Epithelial cell of prostate (primary cell): Measurements from ENCODE around the gene YBX2.
"Not testable (repeated sequence)": the region's sequence is repeated elsewhere in the genome, so short reads cannot be mapped to it uniquely, and the experiment has no call there.

Experiments
- DNase-seq: peaks from one replicate; pipeline ENCODE4 v3.0.0-alpha.2; 2011; ENCODE audit warnings: low read depth, low spot score
- H3K27ac ChIP-seq: fragments of 450-650 bp; 2 replicates; pipeline ENCODE4 v1.5.1; 2017; ENCODE audit warnings: mild to moderate bottlenecking

YBX2 gene

DNA sequence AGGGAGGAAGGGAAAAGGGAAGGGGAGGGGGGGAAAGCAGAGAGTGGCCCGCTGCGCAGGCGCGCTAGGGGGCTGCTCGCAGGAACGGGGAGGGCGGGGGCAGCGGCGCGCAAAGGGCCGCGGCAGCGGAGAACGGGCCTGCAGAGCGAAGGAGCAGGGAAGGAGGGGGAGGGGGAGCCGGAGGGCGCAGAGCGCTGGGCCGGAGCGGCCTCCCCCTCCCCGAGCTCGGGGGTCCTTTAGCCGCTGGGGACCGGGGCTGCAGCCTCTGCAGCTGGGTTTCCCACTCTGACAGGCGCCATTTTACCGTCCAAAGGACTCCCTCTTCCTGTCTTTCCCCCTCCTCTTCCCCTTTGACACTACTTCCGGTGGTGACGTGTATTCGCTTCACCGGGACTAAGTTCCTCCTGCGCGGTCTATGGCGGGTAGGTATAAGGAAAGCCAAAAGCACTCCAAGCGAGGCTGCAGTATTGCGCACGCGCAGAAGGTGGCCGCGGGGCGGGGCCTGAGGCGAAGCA lies 42.7 kb downstream of the YBX2 start, which contains the start of gene CTDNEP1:
CTDNEP1 (minus strand) TSS at position 74 of the 515 bp plus-strand sequence. CDS start 438 bp downstream, outside the sequence.
- peak; percentile 96 for DNase-seq
- peak within 1 kb of the TSS; percentile 98 for H3K27ac ChIP-seq

GRCh38 chr17:7250695-7251627 lies 43.5 kb downstream of the YBX2 start:
- peak overlapping the region; percentile 98 for H3K27ac ChIP-seq
- DNase-seq, result no peak

GRCh38 chr17:7249830-7250229 lies 44.6 kb downstream of the YBX2 start:
- no peak overlapping the region for H3K27ac ChIP-seq
- no peak for DNase-seq

GRCh38 chr17:7249214-7249613 lies 45.2 kb downstream of the YBX2 start:
- no peak overlapping the region for H3K27ac ChIP-seq
- DNase-seq, result no peak

DNA sequence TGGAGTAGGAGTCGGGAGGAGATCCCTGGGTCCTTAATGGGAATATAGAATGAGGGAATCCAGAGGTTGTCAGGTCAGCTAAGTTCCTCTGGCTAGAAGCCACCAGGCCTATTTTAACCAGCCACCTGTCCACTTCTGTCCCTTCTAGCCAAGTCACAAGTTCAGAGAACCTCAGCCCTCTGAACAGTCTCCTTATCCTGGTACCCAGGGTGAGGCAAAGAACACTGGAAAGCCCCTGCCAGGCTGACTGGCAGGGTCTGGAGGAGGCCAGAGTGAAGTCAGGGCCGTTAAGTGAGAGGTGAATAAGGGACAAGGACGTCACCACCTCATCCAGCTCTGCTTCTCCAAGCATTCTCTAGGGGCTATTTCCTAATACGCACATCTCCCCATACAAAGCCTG lies 45.6 kb downstream of the YBX2 start:
- no peak overlapping the region for H3K27ac ChIP-seq
- no peak for DNase-seq

DNA sequence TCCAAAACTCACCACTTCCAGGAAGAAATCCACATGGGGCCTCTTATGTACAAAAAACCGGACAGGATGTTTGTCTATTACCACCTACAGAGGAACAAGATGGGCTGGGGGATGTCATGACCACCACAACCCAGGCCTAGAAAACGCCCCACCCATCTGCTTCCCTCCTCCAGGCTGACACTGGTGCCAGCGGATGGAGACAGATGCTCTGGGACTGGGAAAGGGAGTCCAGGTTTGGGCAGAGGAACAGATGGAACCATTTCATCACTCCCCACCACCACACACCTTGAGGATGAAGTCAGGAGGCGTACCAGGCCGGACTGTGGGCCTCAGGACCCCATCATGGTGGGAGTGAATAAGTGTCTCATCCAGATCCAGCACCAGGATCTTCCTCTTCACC lies 47.7 kb downstream of the YBX2 start:
- DNase-seq, result no peak
- H3K27ac ChIP-seq, result no peak overlapping the region

- not testable (repeated sequence) for DNase-seq
- peak overlapping the region; percentile 98 for H3K27ac ChIP-seq
Measured at GRCh38 chr17:7243838-7244237, 50.6 kb downstream of the YBX2 start.

DNA sequence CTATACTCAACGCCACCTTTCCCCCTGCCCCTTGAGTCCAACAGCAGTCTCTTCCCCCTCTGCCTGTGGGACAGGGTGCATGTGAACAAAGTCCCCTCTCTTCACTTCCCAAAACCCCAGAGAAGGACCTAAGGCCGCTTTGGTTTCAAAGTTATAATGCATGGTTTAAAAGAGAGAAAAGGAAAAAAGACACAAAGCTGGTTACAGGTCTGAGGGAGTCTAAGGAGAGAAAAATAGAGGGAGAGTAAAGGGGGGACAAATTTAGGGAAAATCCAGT lies 51.0 kb downstream of the YBX2 start:
- DNase-seq, result no peak
- H3K27ac ChIP-seq, result peak overlapping the region; percentile 98

- H3K27ac ChIP-seq, result peak overlapping the region; percentile 98
- peak; percentile 80 for DNase-seq
Measured at GRCh38 chr17:7242717-7243452, 51.6 kb downstream of the YBX2 start.

DNA sequence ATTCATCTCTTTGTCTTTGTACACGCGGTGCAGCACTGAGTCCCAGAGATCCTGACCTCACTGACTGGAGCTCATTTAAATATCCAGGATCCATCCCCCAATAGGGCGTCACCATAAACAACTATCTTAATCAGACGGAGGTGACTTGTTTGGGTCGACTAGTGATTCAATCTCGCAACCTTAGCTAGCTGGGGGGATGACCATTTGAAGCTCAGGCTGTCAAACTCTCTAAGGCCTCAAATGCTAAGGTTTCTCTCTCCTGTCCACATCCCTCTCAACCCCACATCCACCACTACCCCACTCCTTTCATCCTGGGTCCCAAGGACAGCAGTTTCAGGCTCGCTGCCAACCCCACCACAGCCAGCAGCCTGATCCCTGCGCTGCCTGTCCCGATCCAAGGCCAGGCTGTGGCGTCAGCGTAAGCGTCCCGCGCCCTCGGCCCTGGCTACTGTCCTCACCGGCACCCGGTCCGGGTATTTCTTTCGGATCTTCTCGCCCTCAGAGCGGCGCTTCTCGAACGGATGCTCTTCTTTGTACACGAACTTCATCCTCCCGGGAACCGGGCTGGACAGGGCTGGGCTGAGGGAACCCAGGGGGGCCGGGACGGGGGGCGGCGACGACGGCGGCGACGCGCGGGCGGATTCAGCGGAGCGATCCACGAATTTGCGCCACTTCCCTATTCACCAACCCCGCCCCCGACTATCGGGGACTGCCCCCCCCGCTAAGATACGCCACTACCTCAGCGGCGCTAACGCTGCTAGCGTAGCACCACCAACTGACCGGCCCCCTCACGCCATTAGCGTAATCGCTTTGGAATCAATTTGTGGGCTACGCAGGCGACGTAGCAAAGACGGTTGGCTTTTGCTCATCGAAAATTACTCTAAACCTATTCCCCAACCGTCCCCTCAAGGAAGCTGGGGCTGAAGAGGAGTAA lies 52.4 kb downstream of the YBX2 start, which contains the start of gene GABARAP:
GABARAP (minus strand) TSS at position 667 of the 934 bp plus-strand sequence; CDS start at position 548, 119 bp downstream.
- peak; percentile 60 for DNase-seq
- H3K27ac ChIP-seq, result peak within 1 kb of the TSS; percentile 98

DNA sequence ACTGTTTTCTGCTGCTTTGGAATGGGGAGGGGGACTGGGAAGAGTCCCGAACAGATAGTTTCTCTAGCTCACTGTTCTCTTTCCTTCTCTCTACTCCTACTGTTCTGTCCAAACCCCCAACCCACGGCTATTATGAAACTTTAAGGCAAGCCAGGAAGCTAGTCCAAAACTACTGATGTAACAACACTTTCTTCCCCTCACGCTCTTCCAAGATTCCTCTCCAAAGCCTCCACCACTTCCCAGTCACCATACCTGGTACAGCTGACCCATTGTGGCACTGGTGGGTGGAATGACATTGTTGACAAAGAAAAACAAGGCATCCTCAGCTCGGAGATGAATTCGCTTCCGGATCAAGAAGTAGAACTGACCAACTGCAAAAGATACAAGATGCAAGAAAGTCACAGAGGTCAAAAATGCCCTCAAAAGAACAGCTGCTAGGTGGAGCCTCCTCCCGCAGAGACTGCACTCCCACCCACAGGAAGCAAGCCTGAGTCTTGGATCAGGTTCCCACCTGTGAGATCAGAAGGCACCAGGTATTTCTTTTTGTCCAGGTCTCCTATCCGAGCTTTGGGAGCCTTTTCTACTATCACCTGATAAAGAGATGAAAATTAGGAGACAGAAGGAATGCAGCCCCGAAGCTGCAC lies 53.2 kb downstream of the YBX2 start:
- H3K27ac ChIP-seq, result peak overlapping the region; percentile 98
- no peak for DNase-seq

- peak overlapping the region; percentile 98 for H3K27ac ChIP-seq
- DNase-seq, result no peak
Measured at GRCh38 chr17:7240375-7240774, 54.1 kb downstream of the YBX2 start.

GRCh38 chr17:7239091-7240027 lies 55.1 kb downstream of the YBX2 start, which contains the start of gene PHF23:
TSS of gene PHF23 (minus strand) at chr17:7239457. CDS start at chr17:7239279, 178 bp downstream.
- DNase-seq, result peak; percentile 97
- H3K27ac ChIP-seq, result peak within 1 kb of the TSS; percentile 98

DNA sequence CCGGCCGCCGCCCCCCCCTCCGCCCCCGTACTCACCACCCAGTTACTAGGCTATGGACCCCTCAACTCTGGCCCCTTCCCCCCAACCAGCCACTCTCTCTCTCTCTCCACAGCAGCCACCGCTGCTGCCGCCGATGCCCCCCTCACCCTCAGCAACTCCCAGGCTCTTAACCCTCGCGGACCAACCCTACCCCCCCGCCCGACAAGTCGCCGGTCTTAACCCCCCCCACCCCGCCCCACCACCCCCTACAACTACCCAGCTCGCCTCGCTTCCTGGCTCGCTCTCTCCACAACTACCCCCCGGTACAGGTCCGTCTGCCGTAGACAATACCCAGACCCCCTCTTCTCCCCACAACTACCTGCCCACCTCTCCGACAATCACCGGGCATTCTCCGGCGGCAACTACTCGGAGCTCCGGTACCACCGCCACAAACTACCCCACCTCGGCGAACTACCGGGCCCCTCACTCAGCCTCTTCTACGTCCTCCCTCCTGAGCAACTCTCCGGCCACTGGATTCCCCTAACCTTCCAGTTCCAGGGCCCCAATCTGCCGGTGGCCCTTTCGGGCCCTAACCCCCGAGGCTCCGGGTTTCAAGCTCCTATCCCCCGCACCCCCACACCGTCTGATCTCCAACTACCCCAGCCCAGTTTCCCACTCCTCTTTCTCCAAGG lies 55.9 kb downstream of the YBX2 start:
- H3K27ac ChIP-seq, result peak overlapping the region; percentile 89
- DNase-seq, result no peak
